SK-N-SH (cell line): ENCODE results near the gene OR2AG2. TPM values are rescaled to one million over a fixed set of nuclear protein-coding genes. Genes with fewer than 3 reads are reported as not detected.
A peak's percentile ranks its signal among the peaks of the same experiment; 100 is the strongest.

Experiments used
- CTCF ChIA-PET: fragments of 300-600, 350-600 bp; formaldehyde crosslinking; extraction: SDS; loops from one replicate; lab custom pipeline; 2021; lab: Yijun Ruan, JAX
- POLR2A ChIA-PET: fragments of 350-600 bp; sonication (Branson Sonifier 250); formaldehyde crosslinking; extraction: SDS; loops from one replicate; lab custom pipeline; 2020; ENCODE audit warnings: antibody characterized with exemption, inconsistent platforms; lab: Yijun Ruan, JAX
- DNase-seq: peaks from one replicate; pipeline ENCODE4 v3.0.0; 2012
- H2AFZ ChIP-seq: fragments of 200-600 bp; sonication (generic); 2 replicates; pipeline ENCODE4 v1.8.1; 2016; ENCODE audit warnings: antibody characterized with exemption, mild to moderate bottlenecking, low read depth
- H3F3A ChIP-seq: fragments of 200-600 bp; sonication (generic); replicated peaks from 2 replicates; pipeline ENCODE3; 2016; ENCODE audit warnings: antibody characterized with exemption, mild to moderate bottlenecking; ENCODE audit not compliant: insufficient read depth
- H3K27ac ChIP-seq, 2 experiments: fragments of 200-500 bp in 1 of 2; fragments of 200-600 bp in 1 of 2; sonication (Bioruptor generic) in 1 of 2; sonication (generic), shearing (Covaris generic) in 1 of 2; 2 replicates each; pipeline versions ENCODE4 v1.5.1 to v1.6.1; 2014 to 2016; ENCODE audit warnings: low read depth in 2 of 2, inconsistent platforms in 1 of 2, low read length in 1 of 2, mild to moderate bottlenecking in 1 of 2, mixed read lengths in 1 of 2
- H3K27me3 ChIP-seq: fragments of 200-600 bp; sonication (generic), shearing (Covaris generic); 2 replicates; pipeline ENCODE4 v1.6.1; 2016; ENCODE audit warnings: mixed run types; ENCODE audit not compliant: insufficient read depth
- H3K36me3 ChIP-seq, 2 experiments: fragments of 200-500 bp in 1 of 2; fragments of 200-600 bp in 1 of 2; sonication (Bioruptor generic) in 1 of 2; sonication (generic) in 1 of 2; replicated peaks in 1 of 2; 2 replicates each; pipeline versions ENCODE3 to v1.5.1; 2014 to 2016; ENCODE audit warnings: low read length in 1 of 2, mild to moderate bottlenecking in 1 of 2; ENCODE audit not compliant: insufficient read depth in 2 of 2, control insufficient read depth in 1 of 2
- H3K4me1 ChIP-seq, 2 experiments: fragments of 200-500 bp in 1 of 2; fragments of 200-600 bp in 1 of 2; sonication (Bioruptor generic) in 1 of 2; sonication (generic), shearing (Covaris generic) in 1 of 2; 2 replicates each; pipeline versions ENCODE4 v1.5.1 to v1.6.1; 2014 to 2016; ENCODE audit warnings: low read depth in 1 of 2, low read length in 1 of 2, mixed run types in 1 of 2; ENCODE audit not compliant: insufficient read depth in 2 of 2, control insufficient read depth in 1 of 2
- H3K4me2 ChIP-seq: fragments of 200-600 bp; sonication (generic), shearing (Covaris generic); 2 replicates; pipeline ENCODE4 v1.6.1; 2017; ENCODE audit warnings: mixed run types
- H3K4me3 ChIP-seq, 2 experiments: fragments of 200-500 bp in 1 of 2; fragments of 200-600 bp in 1 of 2; sonication (Bioruptor generic) in 1 of 2; sonication (generic), shearing (Covaris generic) in 1 of 2; 2 replicates each; pipeline versions ENCODE4 v1.5.1 to v1.8.1; 2014 to 2016; ENCODE audit warnings: low read depth in 2 of 2, inconsistent platforms in 1 of 2, low read length in 1 of 2, mild to moderate bottlenecking in 1 of 2, mixed read lengths in 1 of 2, moderate library complexity in 1 of 2
- H3K79me2 ChIP-seq: fragments of 200-600 bp; sonication (generic); 2 replicates; pipeline ENCODE4 v1.8.1; 2017; ENCODE audit warnings: mild to moderate bottlenecking; ENCODE audit not compliant: insufficient read depth
- H3K9ac ChIP-seq: fragments of 200-600 bp; sonication (generic); 2 replicates; pipeline ENCODE4 v1.6.1; 2017; ENCODE audit warnings: mixed run types
- H3K9me2 ChIP-seq: fragments of 200-600 bp; sonication (generic); 2 replicates; pipeline ENCODE4 v1.6.1; 2017; ENCODE audit warnings: mixed run types
- H3K9me3 ChIP-seq: fragments of 200-600 bp; sonication (generic); 2 replicates; pipeline ENCODE4 v1.6.1; 2017; ENCODE audit warnings: mixed run types, mild to moderate bottlenecking, moderate library complexity
- H4K20me1 ChIP-seq: fragments of 200-600 bp; sonication (generic); 2 replicates; pipeline ENCODE4 v1.6.1; 2017; ENCODE audit warnings: mild to moderate bottlenecking, mixed run types; ENCODE audit not compliant: insufficient read depth
- CTCF ChIP-seq: fragments of 200-600 bp; sonication (generic); IDR thresholded peaks from 2 replicates; pipeline ENCODE4 v1.6.1; 2017; ENCODE audit warnings: antibody characterized with exemption, mild to moderate bottlenecking, moderate library complexity
- MAX ChIP-seq: IDR thresholded peaks from 2 replicates; pipeline ENCODE4 v1.4.0; 2012; ENCODE audit warnings: low read depth
- NRF1 ChIP-seq: IDR thresholded peaks from 2 replicates; pipeline ENCODE4 v1.6.1; 2012; ENCODE audit warnings: low read depth, mild to moderate bottlenecking, low read length
- PBX3 ChIP-seq: IDR thresholded peaks from 2 replicates; pipeline ENCODE4; 2012
- RAD21 ChIP-seq: IDR thresholded peaks from 2 replicates; pipeline ENCODE4 v1.6.1; 2012; ENCODE audit warnings: mild to moderate bottlenecking, low read length
- RCOR1 ChIP-seq: fragments of 150-350 bp; IDR thresholded peaks from 2 replicates; pipeline ENCODE4 v1.6.1; 2017; ENCODE audit warnings: antibody characterized with exemption, low read length
- REST ChIP-seq: IDR thresholded peaks from 2 replicates; pipeline ENCODE4 v1.6.1; 2012; ENCODE audit warnings: mild to moderate bottlenecking, low read depth, low read length, moderate library complexity
- SMC3 ChIP-seq: IDR thresholded peaks from 2 replicates; pipeline ENCODE4 v1.6.1; 2012; ENCODE audit warnings: low read depth, low read length, improper control_type of control experiment
- TCF12 ChIP-seq: IDR thresholded peaks from 2 replicates; pipeline ENCODE4 v1.4.0; 2012
- TEAD4 ChIP-seq: IDR thresholded peaks from 2 replicates; pipeline ENCODE4 v1.4.0; 2012; ENCODE audit warnings: mild to moderate bottlenecking, borderline replicate concordance; ENCODE audit not compliant: insufficient read depth
- WGBS: methylation state at CpG from one replicate; pipeline ENCODE4 v1.1.6; 2017; ENCODE audit warnings: low lambda C conversion rate; 5-methylcytosine and 5-hydroxymethylcytosine counted together
- polyA plus RNA-seq, 3 experiments: library from polyadenylated mRNA; depleted of rRNA; stranded (reverse); fragments of >200 nt; gene quantifications; 2 replicates each; pipeline ENCODE4 v1.2.3, GENCODE V29; 2012
- TF ChIP-seq, protein P1 (sequence below): fragments of 150-350 bp; IDR thresholded peaks from 2 replicates; pipeline ENCODE4 v1.6.1; 2017; ENCODE audit warnings: antibody characterized with exemption, low read length, low read depth, borderline replicate concordance
- TF ChIP-seq, protein P2 (sequence below): fragments of 150-350 bp; IDR thresholded peaks from 2 replicates; pipeline ENCODE4 v1.6.1; 2016; ENCODE audit warnings: mild to moderate bottlenecking, low read depth, low read length

OR2AG2 gene
- polyA plus RNA-seq, 1 of the 3 experiments (the other 2 are of a cell fraction): not detected

DNA sequence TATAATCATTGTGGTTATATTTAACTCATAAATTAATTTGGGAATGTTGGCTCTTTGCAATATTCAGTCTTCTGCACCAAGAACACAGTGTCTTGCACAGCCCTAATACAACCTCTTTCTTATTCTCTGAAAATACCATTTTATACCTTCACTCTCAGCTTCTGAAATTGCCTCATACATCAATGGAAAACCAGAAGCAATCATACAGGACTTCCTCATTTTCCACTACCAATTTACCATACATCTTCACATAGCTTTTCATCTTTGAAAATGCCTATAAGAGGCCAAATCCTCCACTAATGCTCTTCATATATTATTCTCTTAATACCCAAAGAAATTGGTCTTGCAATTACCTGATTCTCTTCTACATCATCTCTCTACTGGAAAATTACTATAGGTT is 6.7 kb upstream of the OR2AG2 start (continued):
- TF ChIP-seq REST: no peak
- TF ChIP-seq NRF1: no peak
- TF ChIP-seq PBX3: no peak
- TF ChIP-seq, protein P1, sequence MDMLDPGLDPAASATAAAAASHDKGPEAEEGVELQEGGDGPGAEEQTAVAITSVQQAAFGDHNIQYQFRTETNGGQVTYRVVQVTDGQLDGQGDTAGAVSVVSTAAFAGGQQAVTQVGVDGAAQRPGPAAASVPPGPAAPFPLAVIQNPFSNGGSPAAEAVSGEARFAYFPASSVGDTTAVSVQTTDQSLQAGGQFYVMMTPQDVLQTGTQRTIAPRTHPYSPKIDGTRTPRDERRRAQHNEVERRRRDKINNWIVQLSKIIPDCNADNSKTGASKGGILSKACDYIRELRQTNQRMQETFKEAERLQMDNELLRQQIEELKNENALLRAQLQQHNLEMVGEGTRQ: no peak
- no peak for TF ChIP-seq SMC3
- no peak for TF ChIP-seq MAX
- no peak for TF ChIP-seq TCF12

DNA sequence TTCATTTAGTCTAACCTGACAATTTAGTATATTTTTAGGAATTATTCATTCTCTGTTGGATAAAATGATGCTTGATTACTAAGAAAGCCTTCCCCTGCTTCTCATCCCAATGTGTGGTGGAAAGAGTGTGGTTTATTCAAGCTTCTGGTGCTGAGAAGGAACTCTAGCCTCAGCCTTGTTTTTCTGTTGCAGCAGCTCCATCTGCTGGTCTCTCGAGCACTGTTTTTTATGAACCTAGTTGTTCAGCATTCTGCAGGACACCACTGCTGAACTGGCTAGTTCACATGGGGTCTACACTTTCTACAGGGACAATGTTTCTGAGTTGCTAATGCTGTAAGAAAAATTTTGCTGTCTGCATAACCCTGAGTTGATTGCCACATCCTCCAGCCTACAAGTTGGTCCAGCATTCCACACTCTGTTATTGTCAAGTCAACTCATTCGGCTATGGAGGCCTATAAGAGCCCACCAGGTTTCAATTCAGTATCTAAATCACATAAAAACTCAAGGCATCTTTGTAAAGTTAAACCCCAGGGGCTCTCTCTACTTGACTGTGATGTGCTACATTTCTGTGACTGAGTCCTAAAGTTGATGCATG is 14.3 kb downstream of the OR2AG2 start:
- Histone ChIP-seq H3K4me2 (no peak overlapping the region), H3K36me3 (no peaks in the 10 kb centered on the region), H3K9me2 (no peaks in the 10 kb centered on the region), H4K20me1 (no peaks in the 10 kb centered on the region), H3K27me3 (no peaks in the 10 kb centered on the region; the same call in 1 of the 2 replicates), H2AFZ (no peak overlapping the region), H3K4me3 (no peak overlapping the region), H3K79me2 (no peaks in the 10 kb centered on the region), H3F3A (no peaks in the 10 kb centered on the region), H3K9ac (no peak overlapping the region), H3K27ac (no peak overlapping the region), H3K9me3 (no peaks in the 10 kb centered on the region), H3K4me1 (no peaks in the 10 kb centered on the region)
- 31% methylated on average over 2 of the region's 2 CpGs for WGBS
- TF ChIP-seq RAD21: peak; percentile 72
- peak; percentile 54 for TF ChIP-seq SMC3
- peak; percentile 62 for TF ChIP-seq CTCF
- TF ChIP-seq MAX: no peak
- TF ChIP-seq TEAD4: no peak
- TF ChIP-seq, protein P2, sequence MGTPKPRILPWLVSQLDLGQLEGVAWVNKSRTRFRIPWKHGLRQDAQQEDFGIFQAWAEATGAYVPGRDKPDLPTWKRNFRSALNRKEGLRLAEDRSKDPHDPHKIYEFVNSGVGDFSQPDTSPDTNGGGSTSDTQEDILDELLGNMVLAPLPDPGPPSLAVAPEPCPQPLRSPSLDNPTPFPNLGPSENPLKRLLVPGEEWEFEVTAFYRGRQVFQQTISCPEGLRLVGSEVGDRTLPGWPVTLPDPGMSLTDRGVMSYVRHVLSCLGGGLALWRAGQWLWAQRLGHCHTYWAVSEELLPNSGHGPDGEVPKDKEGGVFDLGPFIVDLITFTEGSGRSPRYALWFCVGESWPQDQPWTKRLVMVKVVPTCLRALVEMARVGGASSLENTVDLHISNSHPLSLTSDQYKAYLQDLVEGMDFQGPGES: no peak
- no peak for TF ChIP-seq RCOR1
- DNase-seq: peak; percentile 27
- CTCF ChIA-PET: interaction anchor here (0.6 to 4.5 kb wide), 24 partner anchors 11 to 532 kb away, joined by 3 to 63 read pairs (median 3); partner anchors contain the start of gene OR2AG2
- POLR2A ChIA-PET: no interaction called here
